D721Med (cell line): ENCODE data around the gene TNRC6B.

ENCODE experiments used
- DNase-seq: peaks from one replicate; pipeline ENCODE4 v3.0.0; 2011; ENCODE audit warnings: low spot score; ENCODE audit not compliant: insufficient read length
- FAIRE-seq: peaks from 2 replicates; lab custom pipeline; 2011; peaks lifted over from hg19 to GRCh38; lab: Jason Lieb, UNC
- CTCF ChIP-seq: IDR thresholded peaks from 2 replicates; pipeline ENCODE4 v1.5.1; 2012; ENCODE audit warnings: mild to moderate bottlenecking, control low read depth; ENCODE audit not compliant: insufficient read depth; ENCODE audit errors: missing control alignments

Gene TNRC6B

GRCh38 chr22:40281717-40282116 lies 104.0 kb downstream of the TNRC6B start:
- FAIRE-seq, result no peak
- no peak for DNase-seq
- no peak for TF ChIP-seq CTCF

GRCh38 chr22:40285513-40285912 lies 107.8 kb downstream of the TNRC6B start:
- no peak for TF ChIP-seq CTCF
- FAIRE-seq (no peak), DNase-seq (no peak)

GRCh38 chr22:40289991-40290459 lies 112.3 kb downstream of the TNRC6B start:
- no peak for TF ChIP-seq CTCF
- DNase-seq (no peak), FAIRE-seq (no peak)

GRCh38 chr22:40290516-40290915 lies 112.8 kb downstream of the TNRC6B start:
- no peak for TF ChIP-seq CTCF
- FAIRE-seq (no peak), DNase-seq (no peak)

- no peak for FAIRE-seq
- DNase-seq, result no peak
- no peak for TF ChIP-seq CTCF
These were observed 117.0 kb downstream of the TNRC6B start for GRCh38 chr22:40294696-40295095.

GRCh38 chr22:40300316-40300715 lies 122.6 kb downstream of the TNRC6B start:
- no peak for TF ChIP-seq CTCF
- FAIRE-seq, result no peak

GRCh38 chr22:40300884-40301672 lies 123.4 kb downstream of the TNRC6B start:
- DNase-seq (no peak), FAIRE-seq (no peak)
- TF ChIP-seq CTCF, result no peak

More at GRCh38 chr22:40300316-40300715, 122.6 kb downstream of the TNRC6B start:
- no peak for DNase-seq
